ENCODE measurements around the gene KLHL42. TPM values are rescaled to one million over a fixed set of nuclear protein-coding genes. Genes with fewer than 3 reads are reported as not detected.
"Not testable (repeated sequence)": the region's sequence is repeated elsewhere in the genome, so short reads cannot be mapped to it uniquely, and the experiment has no call there.

Gene KLHL42
- polyA plus RNA-seq, 2 of the 4 experiments (the other 2 are of a cell fraction) = 15.2 to 29.1 TPM

DNA sequence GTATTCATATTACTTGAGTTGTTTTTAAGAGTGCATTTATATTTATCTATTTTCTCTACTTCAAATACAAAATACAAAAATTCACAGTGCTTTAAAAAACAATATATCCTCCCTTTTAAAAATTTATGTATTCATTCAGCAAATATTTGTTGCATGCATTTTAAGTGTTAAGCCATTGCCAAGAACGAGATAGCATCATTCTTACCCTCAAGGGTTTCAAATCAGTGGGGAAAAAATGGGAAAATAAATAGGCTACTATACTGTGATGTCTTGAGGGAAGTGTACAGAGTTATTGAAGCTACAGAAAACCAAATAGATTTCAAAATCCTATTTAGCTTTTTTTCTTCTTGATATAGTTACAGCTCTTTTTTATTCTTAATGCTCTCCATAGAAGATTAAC, 46.2 kb upstream of the KLHL42 start:
- Histone ChIP-seq H3K27ac (no peak overlapping the region), H3K9me3 (no peaks in the 10 kb centered on the region), H3K4me3 (no peak overlapping the region), H3K4me2 (no peak overlapping the region), H3K4me1 (no peaks in the 10 kb centered on the region)
- ChIA-PET CTCF (interaction anchor here (0.6 to 3.6 kb wide), 37 partner anchors 8 to 1263 kb away, joined by 3 to 22 read pairs (median 4); partner anchors contain the start of genes CCDC91, KLHL42 and MANSC4), POLR2A (no interaction called here)
- FAIRE-seq (no peak), DNase-seq (ENCODE audit: low read depth in 1 of 2, low spot score in 1 of 2) (no peak), ATAC-seq (no peak)
- WGBS (ENCODE audit: missing lambda C conversion rate) = 87% methylated on average over 1 of the region's 1 CpG
- TF ChIP-seq HOXB13 (CRISPR knock-in tag; IDR thresholded peaks at IDR 0.05; ENCODE audit: low read depth) = no peak
- TF ChIP-seq MAX (IDR thresholded peaks at IDR 0.05) = no peak
- no peak for TF ChIP-seq GATA3 (IDR thresholded peaks at IDR 0.05; ENCODE audit: borderline replicate concordance)
- TF ChIP-seq TP53 (CRISPR knock-in tag; IDR thresholded peaks at IDR 0.05) = no peak
- no peak for TF ChIP-seq FOSB (CRISPR knock-in tag; IDR thresholded peaks at IDR 0.05)
- no peak for TF ChIP-seq HMGXB4 (CRISPR knock-in tag; IDR thresholded peaks at IDR 0.05; ENCODE audit: borderline replicate concordance)
- TF ChIP-seq MAFK (IDR thresholded peaks at IDR 0.05; ENCODE audit: partially characterized antibody) = no peak
- TF ChIP-seq EHMT2 (IDR thresholded peaks at IDR 0.05; ENCODE audit: low read depth) = no peak

- H3K4me3 ChIP-seq; H3K4me1 ChIP-seq; H3K9me3 ChIP-seq; FAIRE-seq; ATAC-seq; POLR2A ChIA-PET; DNase-seq (ENCODE audit: low read depth in 1 of 2, low spot score in 1 of 2); H3K4me2 ChIP-seq; H3K27ac ChIP-seq: not testable (repeated sequence)
- CTCF ChIA-PET = interaction anchor here (0.6 to 3.6 kb wide), 7 partner anchors 7 to 1138 kb away, joined by 3 to 22 read pairs (median 7); partner anchors contain the start of gene CCDC91
- WGBS (ENCODE audit: missing lambda C conversion rate) = 93% methylated on average over 9 of the region's 9 CpGs
Observed at GRCh38 chr12:27734321-27734720, 45.7 kb upstream of the KLHL42 start.

DNA sequence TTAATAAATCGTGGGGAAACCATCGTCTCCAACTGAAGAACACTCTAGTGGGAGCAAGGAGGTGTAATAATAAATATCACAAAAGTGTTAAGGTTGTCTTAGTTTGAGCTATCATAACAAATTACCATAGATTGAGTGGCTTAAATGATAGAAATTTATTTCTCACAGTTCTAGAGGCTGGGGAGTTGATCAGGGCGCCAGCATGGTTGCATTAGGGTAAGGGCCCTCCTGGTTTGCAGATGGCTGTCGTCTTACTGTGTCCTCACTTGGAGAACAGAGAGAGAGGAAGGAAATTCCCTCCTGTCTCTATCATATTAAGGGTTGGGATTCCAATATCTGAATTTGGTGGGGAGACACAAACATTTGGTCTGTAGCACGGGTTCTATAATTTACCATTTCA, 36.4 kb upstream of the KLHL42 start:
- Histone ChIP-seq H3K27ac (no peak overlapping the region), H3K4me3 (no peak overlapping the region), H3K9me3 (no peaks in the 10 kb centered on the region), H3K4me1 (peaks cover 29% of the 10 kb centered on the region), H3K4me2 (no peak overlapping the region)
- 93% methylated on average over 5 of the region's 5 CpGs for WGBS (ENCODE audit: missing lambda C conversion rate)
- FAIRE-seq = no peak
- ChIA-PET POLR2A (no interaction called here), CTCF (no interaction called here)
- ATAC-seq = no peak
- TF ChIP-seq JUN (IDR thresholded peaks at IDR 0.05) = no peak
- no peak for TF ChIP-seq HOXB5 (CRISPR knock-in tag; IDR thresholded peaks at IDR 0.05)
- TF ChIP-seq KDM1A (IDR thresholded peaks at IDR 0.05; ENCODE audit: low read depth) = no peak
- TF ChIP-seq EHF (CRISPR knock-in tag; IDR thresholded peaks at IDR 0.05) = no peak
- TF ChIP-seq CBX8 (IDR thresholded peaks at IDR 0.05) = no peak
- no peak for TF ChIP-seq KDM5A (IDR thresholded peaks at IDR 0.05)
- no peak for TF ChIP-seq MAX (IDR thresholded peaks at IDR 0.05)
- no peak for TF ChIP-seq ZNF302 (CRISPR knock-in tag; IDR thresholded peaks at IDR 0.05)
- no peak for TF ChIP-seq SMC3 (IDR thresholded peaks at IDR 0.05)
- no peak for TF ChIP-seq RARB (CRISPR knock-in tag; IDR thresholded peaks at IDR 0.05)
- no peak for TF ChIP-seq TP53 (CRISPR knock-in tag; IDR thresholded peaks at IDR 0.05)
- TF ChIP-seq PBX3 (IDR thresholded peaks at IDR 0.05) = no peak
- TF ChIP-seq FOSL2 (IDR thresholded peaks at IDR 0.05) = no peak
- no peak for TF ChIP-seq FOSL2 (CRISPR knock-in tag; IDR thresholded peaks at IDR 0.05)
- TF ChIP-seq ATOH8 (CRISPR knock-in tag; IDR thresholded peaks at IDR 0.05; ENCODE audit: low read depth) = no peak
- TF ChIP-seq FOSB (CRISPR knock-in tag; IDR thresholded peaks at IDR 0.05) = no peak
- TF ChIP-seq, protein P1, sequence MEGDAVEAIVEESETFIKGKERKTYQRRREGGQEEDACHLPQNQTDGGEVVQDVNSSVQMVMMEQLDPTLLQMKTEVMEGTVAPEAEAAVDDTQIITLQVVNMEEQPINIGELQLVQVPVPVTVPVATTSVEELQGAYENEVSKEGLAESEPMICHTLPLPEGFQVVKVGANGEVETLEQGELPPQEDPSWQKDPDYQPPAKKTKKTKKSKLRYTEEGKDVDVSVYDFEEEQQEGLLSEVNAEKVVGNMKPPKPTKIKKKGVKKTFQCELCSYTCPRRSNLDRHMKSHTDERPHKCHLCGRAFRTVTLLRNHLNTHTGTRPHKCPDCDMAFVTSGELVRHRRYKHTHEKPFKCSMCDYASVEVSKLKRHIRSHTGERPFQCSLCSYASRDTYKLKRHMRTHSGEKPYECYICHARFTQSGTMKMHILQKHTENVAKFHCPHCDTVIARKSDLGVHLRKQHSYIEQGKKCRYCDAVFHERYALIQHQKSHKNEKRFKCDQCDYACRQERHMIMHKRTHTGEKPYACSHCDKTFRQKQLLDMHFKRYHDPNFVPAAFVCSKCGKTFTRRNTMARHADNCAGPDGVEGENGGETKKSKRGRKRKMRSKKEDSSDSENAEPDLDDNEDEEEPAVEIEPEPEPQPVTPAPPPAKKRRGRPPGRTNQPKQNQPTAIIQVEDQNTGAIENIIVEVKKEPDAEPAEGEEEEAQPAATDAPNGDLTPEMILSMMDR (IDR thresholded peaks at IDR 0.05) = no peak
- no peak for TF ChIP-seq GATA3 (IDR thresholded peaks at IDR 0.05; ENCODE audit: borderline replicate concordance)
- no peak for TF ChIP-seq CEBPB (IDR thresholded peaks at IDR 0.05)
- TF ChIP-seq TFCP2L1 (CRISPR knock-in tag; IDR thresholded peaks at IDR 0.05) = no peak
- no peak for DNase-seq (ENCODE audit: low read depth in 1 of 2, low spot score in 1 of 2)

- H3K27ac ChIP-seq; POLR2A ChIA-PET; H3K9me3 ChIP-seq; DNase-seq (ENCODE audit: low read depth in 1 of 2, low spot score in 1 of 2); H3K4me3 ChIP-seq; ATAC-seq; FAIRE-seq; H3K4me2 ChIP-seq: not testable (repeated sequence)
- 100% methylated on average over 1 of the region's 1 CpG for WGBS (ENCODE audit: missing lambda C conversion rate)
- peaks cover 46% of the 10 kb centered on the region for H3K4me1 ChIP-seq
- CTCF ChIA-PET = interaction anchor here (0.6 to 3.3 kb wide), 4 partner anchors 11 to 737 kb away, joined by 3 to 19 read pairs (median 6); no protein-coding TSS in a partner anchor
Observed at GRCh38 chr12:27745734-27746133, 34.3 kb upstream of the KLHL42 start.
